Activated naive CD8-positive, alpha-beta T cell treated with anti-CD3 and anti-CD28 coated beads, Interleukin-2, amount 10 ng/mL, durations not matched to agents 7 days and 5 days (primary cell): ENCODE data around the gene UAP1. TPM values are rescaled to one million over a fixed set of nuclear protein-coding genes. Genes with fewer than 3 reads are reported as not detected.

Experiments
- ATAC-seq: fragments of 150-1000 bp; cut with Tn5 transposase; one replicate; pipeline ENCODE4 v1.10.0; 2021; ENCODE audit warnings: low read depth, moderate library complexity
- POLR2A ChIA-PET: fragments of 350-600 bp; sonication (Branson Sonifier 250); formaldehyde crosslinking; loops from one replicate; lab custom pipeline; 2021; ENCODE audit warnings: antibody characterized with exemption; lab: Charles Lee
- DNase-seq: peaks from one replicate; pipeline ENCODE4 v3.0.0; 2021
- H3K27ac Mint-ChIP-seq: one replicate; pipeline ENCODE4 v1.8.0; 2022; ENCODE audit warnings: mild to moderate bottlenecking, mixed read lengths
- H3K27me3 Mint-ChIP-seq: one replicate; pipeline ENCODE4 v1.8.0; 2022; ENCODE audit warnings: mild to moderate bottlenecking, moderate library complexity, mixed read lengths
- H3K36me3 Mint-ChIP-seq: one replicate; pipeline ENCODE4 v1.8.0; 2021; ENCODE audit warnings: mild to moderate bottlenecking, mixed read lengths
- H3K4me1 Mint-ChIP-seq: one replicate; pipeline ENCODE4 v1.8.0; 2021; ENCODE audit warnings: mixed read lengths
- H3K4me3 Mint-ChIP-seq: one replicate; pipeline ENCODE4 v1.8.0; 2022; ENCODE audit warnings: mild to moderate bottlenecking, moderate library complexity, mixed read lengths
- H3K9me3 Mint-ChIP-seq: one replicate; pipeline ENCODE4 v1.8.0; 2021; ENCODE audit warnings: mixed read lengths
- total RNA-seq, 2 experiments: library from RNA; stranded (reverse); gene quantifications; one replicate each; pipeline ENCODE4 v1.2.3, GENCODE V29; 2021

Gene UAP1
- total RNA-seq, 2 experiments from 2014 or later: 15.4 to 15.9 TPM

GRCh38 chr1:162631546-162632191 lies 70.1 kb downstream of the UAP1 start:
- H3K9me3 Mint-ChIP-seq: no peaks in the 10 kb centered on the region
- no peak for ATAC-seq
- no peaks in the 10 kb centered on the region for H3K36me3 Mint-ChIP-seq
- no peak overlapping the region for H3K27ac Mint-ChIP-seq
- no peaks in the 10 kb centered on the region for H3K27me3 Mint-ChIP-seq
- no peak for DNase-seq
- no peak overlapping the region for H3K4me3 Mint-ChIP-seq
- H3K4me1 Mint-ChIP-seq: no peaks in the 10 kb centered on the region
- POLR2A ChIA-PET: no interaction called here

- Mint-ChIP-seq H3K27ac (peak within 1 kb of the TSS; percentile 18), H3K9me3 (no peaks in the 10 kb centered on the region), H3K4me3 (no peak within 1 kb of the TSS), H3K27me3 (no peaks in the 10 kb centered on the region), H3K36me3 (no peaks in the 10 kb centered on the region), H3K4me1 (no peaks in the 10 kb centered on the region)
- DNase-seq: no peak
- no peak for ATAC-seq
- POLR2A ChIA-PET: no interaction called here
These were observed 70.7 kb downstream of the UAP1 start, which contains the start of gene DDR2 for GRCh38 chr1:162632217-162632666. DDR2 (plus strand) TSS chr1:162632464; CDS start chr1:162719064, 86,600 bp downstream.

GRCh38 chr1:162632698-162633080 lies 71.2 kb downstream of the UAP1 start:
- POLR2A ChIA-PET: no interaction called here
- H3K36me3 Mint-ChIP-seq: no peaks in the 10 kb centered on the region
- DNase-seq (no peak), ATAC-seq (no peak)
- no peaks in the 10 kb centered on the region for H3K9me3 Mint-ChIP-seq
- H3K4me3 Mint-ChIP-seq: no peak overlapping the region
- H3K27ac Mint-ChIP-seq: peak overlapping the region; percentile 18
- H3K27me3 Mint-ChIP-seq: no peaks in the 10 kb centered on the region
- H3K4me1 Mint-ChIP-seq: no peaks in the 10 kb centered on the region

- H3K4me3 Mint-ChIP-seq: no peak overlapping the region
- H3K27ac Mint-ChIP-seq: peak overlapping the region; percentile 18
- H3K27me3 Mint-ChIP-seq: no peaks in the 10 kb centered on the region
- ATAC-seq (no peak), DNase-seq (no peak)
- POLR2A ChIA-PET: no interaction called here
- no peaks in the 10 kb centered on the region for H3K4me1 Mint-ChIP-seq
- H3K36me3 Mint-ChIP-seq: no peaks in the 10 kb centered on the region
- H3K9me3 Mint-ChIP-seq: no peaks in the 10 kb centered on the region
These were observed 71.7 kb downstream of the UAP1 start for GRCh38 chr1:162633081-162633762.

- no peaks in the 10 kb centered on the region for H3K36me3 Mint-ChIP-seq
- POLR2A ChIA-PET: no interaction called here
- no peaks in the 10 kb centered on the region for H3K4me1 Mint-ChIP-seq
- peak overlapping the region; percentile 6 for H3K27ac Mint-ChIP-seq
- ATAC-seq (no peak), DNase-seq (no peak)
- H3K9me3 Mint-ChIP-seq: no peaks in the 10 kb centered on the region
- H3K4me3 Mint-ChIP-seq: no peak overlapping the region
- H3K27me3 Mint-ChIP-seq: peaks cover 3% of the 10 kb centered on the region
These were observed 73.9 kb downstream of the UAP1 start for GRCh38 chr1:162635418-162635817.

- H3K9me3 Mint-ChIP-seq: no peaks in the 10 kb centered on the region
- no peaks in the 10 kb centered on the region for H3K4me1 Mint-ChIP-seq
- ATAC-seq: no peak
- no peak overlapping the region for H3K27ac Mint-ChIP-seq
- DNase-seq: no peak
- no peaks in the 10 kb centered on the region for H3K36me3 Mint-ChIP-seq
- POLR2A ChIA-PET: no interaction called here
- peaks cover 3% of the 10 kb centered on the region for H3K27me3 Mint-ChIP-seq
- H3K4me3 Mint-ChIP-seq: no peak overlapping the region
These were observed 78.2 kb downstream of the UAP1 start for GRCh38 chr1:162639718-162640117.

- no peaks in the 10 kb centered on the region for H3K9me3 Mint-ChIP-seq
- POLR2A ChIA-PET: no interaction called here
- ATAC-seq: no peak
These were observed 79.6 kb downstream of the UAP1 start for GRCh38 chr1:162641114-162641513.

GRCh38 chr1:162644986-162645314 lies 83.4 kb downstream of the UAP1 start:
- DNase-seq (no peak), ATAC-seq (no peak)
- H3K4me3 Mint-ChIP-seq: no peak overlapping the region
- no peaks in the 10 kb centered on the region for H3K36me3 Mint-ChIP-seq
- no peak overlapping the region for H3K27ac Mint-ChIP-seq
- POLR2A ChIA-PET: no interaction called here
- no peaks in the 10 kb centered on the region for H3K4me1 Mint-ChIP-seq
- H3K27me3 Mint-ChIP-seq: peaks cover 6% of the 10 kb centered on the region
- no peaks in the 10 kb centered on the region for H3K9me3 Mint-ChIP-seq

More at GRCh38 chr1:162641114-162641513, 79.6 kb downstream of the UAP1 start:
- no peak overlapping the region for H3K27ac Mint-ChIP-seq
- no peaks in the 10 kb centered on the region for H3K36me3 Mint-ChIP-seq
- DNase-seq: no peak
- H3K27me3 Mint-ChIP-seq: peaks cover 3% of the 10 kb centered on the region
- H3K4me1 Mint-ChIP-seq: no peaks in the 10 kb centered on the region
- no peak overlapping the region for H3K4me3 Mint-ChIP-seq

GRCh38 chr1:162645666-162646065 lies 84.1 kb downstream of the UAP1 start:
- POLR2A ChIA-PET: no interaction called here
- Mint-ChIP-seq H3K27ac (no peak overlapping the region), H3K27me3 (peaks cover 6% of the 10 kb centered on the region), H3K9me3 (no peaks in the 10 kb centered on the region), H3K36me3 (no peaks in the 10 kb centered on the region), H3K4me3 (no peak overlapping the region), H3K4me1 (no peaks in the 10 kb centered on the region)
- no peak for ATAC-seq
- no peak for DNase-seq

- peaks cover 13% of the 10 kb centered on the region for H3K27me3 Mint-ChIP-seq
- no peak overlapping the region for H3K4me3 Mint-ChIP-seq
- H3K27ac Mint-ChIP-seq: no peak overlapping the region
- POLR2A ChIA-PET: no interaction called here
- no peak for ATAC-seq
- DNase-seq: no peak
- H3K9me3 Mint-ChIP-seq: no peaks in the 10 kb centered on the region
- H3K4me1 Mint-ChIP-seq: no peaks in the 10 kb centered on the region
- no peaks in the 10 kb centered on the region for H3K36me3 Mint-ChIP-seq
These were observed 88.1 kb downstream of the UAP1 start for GRCh38 chr1:162649583-162649982.

Other genes with a start within 250 kb of the UAP1 start
- gene SPATA46, start 184.9 kb upstream of the UAP1 start, total RNA-seq: not detected
- under 1 TPM in 1 of 2 experiments, not detected in 1; 0.06 TPM for gene C1orf226, start 180.0 kb upstream of the UAP1 start, total RNA-seq
- gene SH2D1B, start 149.6 kb upstream of the UAP1 start, total RNA-seq: not detected
- 10 to 100 TPM; 60.2 to 62.6 TPM for gene UHMK1, start 63.9 kb upstream of the UAP1 start, total RNA-seq
- under 1 TPM; 0.14 to 0.34 TPM for gene DDR2, start 70.7 kb downstream of the UAP1 start, total RNA-seq
- 10 to 100 TPM; 30.2 to 31.2 TPM for gene HSD17B7, start 229.0 kb downstream of the UAP1 start, total RNA-seq